Vagina (tissue), 2 donors: ENCODE measurements around the gene IL17C. TPM values are rescaled to one million over a fixed set of nuclear protein-coding genes. Genes with fewer than 3 reads are reported as not detected.
A peak's percentile ranks its signal among the peaks of the same experiment; 100 is the strongest.

ENCODE experiments used
- DNase-seq, 2 donors: peaks; one replicate each; pipeline ENCODE4 v3.0.0-alpha.2; 2017; ENCODE audit errors: extremely low spot score in 2 of 2
- H3K27ac ChIP-seq: fragments of 200-600 bp; sonication (generic); one replicate; pipeline ENCODE4 v1.5.1; 2019
- H3K27me3 ChIP-seq: fragments of 200-600 bp; sonication (generic); one replicate; pipeline ENCODE4 v1.5.1; 2019
- H3K36me3 ChIP-seq, 2 donors: fragments of 200-600 bp; sonication (generic); one replicate each; pipeline ENCODE4 v1.5.1; 2017 to 2019
- H3K4me1 ChIP-seq: fragments of 200-600 bp; sonication (generic); one replicate; pipeline ENCODE4 v1.5.1; 2019
- H3K4me3 ChIP-seq, 2 donors: fragments of 200-600 bp; sonication (generic); 1 replicate in 1 of 2; 2 replicates in 1 of 2; pipeline ENCODE4 v1.5.1; 2016 to 2019
- H3K9me3 ChIP-seq: fragments of 200-600 bp; sonication (generic); one replicate; pipeline ENCODE4 v1.5.1; 2019
- CTCF ChIP-seq, 3 experiments: fragments of 450-650 bp in 2 of 3; fragments of 200-600 bp in 1 of 3; sonication (generic) in 1 of 3; IDR thresholded peaks; one replicate each; pipeline ENCODE4 v1.5.1; 2017 to 2019; ENCODE audit warnings: antibody characterized with exemption in 3 of 3, mild to moderate bottlenecking in 2 of 3, moderate library complexity in 2 of 3
- POLR2A ChIP-seq, 2 donors: fragments of 450-650 bp; IDR thresholded peaks; one replicate each; pipeline ENCODE4 v1.6.1; 2017; ENCODE audit warnings: antibody characterized with exemption in 2 of 2, mild to moderate bottlenecking in 2 of 2, moderate library complexity in 2 of 2
- POLR2AphosphoS5 ChIP-seq, 2 donors: sonication (generic); formaldehyde crosslinking; IDR thresholded peaks; one replicate each; pipeline ENCODE4 v1.9.0; 2017; ENCODE audit warnings: antibody characterized with exemption in 2 of 2, mild to moderate bottlenecking in 2 of 2, low read depth in 1 of 2; ENCODE audit not compliant: insufficient read depth in 1 of 2
- intact Hi-C: fragments of 100-400 bp; cut with DNase I; formaldehyde crosslinking; loops from one replicate; pipeline ENCODE4 v1.15.1; 2023
- total RNA-seq: library from RNA; depleted of rRNA; stranded (reverse); fragments of >200 nt; gene quantifications from one replicate; pipeline ENCODE4 v1.2.3, GENCODE V29; 2016

IL17C gene
- total RNA-seq, 1 donor from 2014 or later: not detected

- intact Hi-C loops: no loop called here
- H3K36me3 ChIP-seq: peaks cover 0 to 58% of the 10 kb centered on the region in 2 donors
Measured at GRCh38 chr16:88630941-88631340, 7.4 kb upstream of the IL17C start.

GRCh38 chr16:88631384-88631783, 7.0 kb upstream of the IL17C start:
- Histone ChIP-seq H3K36me3 (peaks cover 0 to 55% of the 10 kb centered on the region in 2 donors), H3K9me3 (no peaks in the 10 kb centered on the region), H3K27me3 (peaks cover 3% of the 10 kb centered on the region), H3K4me3 (no peak overlapping the region), H3K27ac (no peak overlapping the region), H3K4me1 (peaks cover 16% of the 10 kb centered on the region)
- TF ChIP-seq POLR2AphosphoS5 (IDR thresholded peaks at IDR 0.05; ENCODE audit: insufficient read depth in 1 of 2, low read depth in 1 of 2) (no peak), POLR2A (IDR thresholded peaks at IDR 0.05) (no peak), CTCF (IDR thresholded peaks at IDR 0.05) (no peak)
- no peak for DNase-seq
- intact Hi-C loops: no loop called here

More at GRCh38 chr16:88630941-88631340, 7.4 kb upstream of the IL17C start:
- H3K4me1 ChIP-seq: peaks cover 16% of the 10 kb centered on the region
- no peaks in the 10 kb centered on the region for H3K9me3 ChIP-seq
- no peak overlapping the region for H3K27ac ChIP-seq
- no peak for DNase-seq
- H3K4me3 ChIP-seq: no peak overlapping the region
- H3K27me3 ChIP-seq: no peaks in the 10 kb centered on the region
- TF ChIP-seq POLR2AphosphoS5 (IDR thresholded peaks at IDR 0.05; ENCODE audit: insufficient read depth in 1 of 2, low read depth in 1 of 2) (no peak), POLR2A (IDR thresholded peaks at IDR 0.05) (no peak)

- H3K4me3 ChIP-seq: no peak overlapping the region
Measured at GRCh38 chr16:88631920-88632586, 6.3 kb upstream of the IL17C start.

GRCh38 chr16:88632587-88632930, 5.8 kb upstream of the IL17C start:
- H3K4me3 ChIP-seq: no peak overlapping the region
- peaks cover 6% of the 10 kb centered on the region for H3K27me3 ChIP-seq
- peaks cover 16% of the 10 kb centered on the region for H3K4me1 ChIP-seq
- intact Hi-C loops: no loop called here
- peaks cover 0 to 46% of the 10 kb centered on the region in 2 donors for H3K36me3 ChIP-seq
- H3K9me3 ChIP-seq: no peaks in the 10 kb centered on the region
- H3K27ac ChIP-seq: no peak overlapping the region
- no peak for TF ChIP-seq POLR2AphosphoS5 (IDR thresholded peaks at IDR 0.05; ENCODE audit: insufficient read depth in 1 of 2, low read depth in 1 of 2)
- no peak for TF ChIP-seq CTCF (IDR thresholded peaks at IDR 0.05)
- TF ChIP-seq POLR2A (IDR thresholded peaks at IDR 0.05): no peak
- no peak for DNase-seq

More at GRCh38 chr16:88631920-88632586, 6.3 kb upstream of the IL17C start:
- Histone ChIP-seq H3K9me3 (no peaks in the 10 kb centered on the region), H3K27me3 (peaks cover 6% of the 10 kb centered on the region), H3K27ac (no peak overlapping the region), H3K4me1 (peaks cover 16% of the 10 kb centered on the region), H3K36me3 (peaks cover 0 to 50% of the 10 kb centered on the region in 2 donors)
- no peak for TF ChIP-seq POLR2AphosphoS5 (IDR thresholded peaks at IDR 0.05; ENCODE audit: insufficient read depth in 1 of 2, low read depth in 1 of 2)
- no peak for DNase-seq
- intact Hi-C loops: no loop called here

- H3K4me1 ChIP-seq: peaks cover 16% of the 10 kb centered on the region
- TF ChIP-seq CTCF (IDR thresholded peaks at IDR 0.05) (no peak), POLR2AphosphoS5 (IDR thresholded peaks at IDR 0.05; ENCODE audit: insufficient read depth in 1 of 2, low read depth in 1 of 2) (peak in 1 of 2 donors; percentile 1)
- no peak overlapping the region for H3K27ac ChIP-seq
- H3K36me3 ChIP-seq: peaks cover 0 to 35% of the 10 kb centered on the region in 2 donors
- peak overlapping the region; percentile 39 to 43 for H3K4me3 ChIP-seq
- H3K9me3 ChIP-seq: no peaks in the 10 kb centered on the region
- DNase-seq: no peak
- intact Hi-C loops: no loop called here
- peaks cover 6% of the 10 kb centered on the region for H3K27me3 ChIP-seq
Measured at GRCh38 chr16:88633684-88634140, 4.7 kb upstream of the IL17C start.
